ENCODE results near the gene FSCB. TPM values are rescaled to one million over a fixed set of nuclear protein-coding genes. Genes with fewer than 3 reads are reported as not detected.

Gene FSCB
- 0.25 TPM in 1 of 2 replicates, not detected in the other for total RNA-seq

GRCh38 chr14:44507183-44507582 is at the start of gene FSCB:
Gene FSCB, minus strand, starts transcription at chr14:44507283. Its CDS starts 296 bp downstream, at chr14:44506987.

